Embryonic facial prominence (tissue), 1 donor: ENCODE measurements around the gene CDK11B.

Experiments used
- DNase-seq: peaks from one replicate; pipeline ENCODE4 v3.0.0-alpha.2; 2016; ENCODE audit errors: extremely low spot score

CDK11B gene

DNA sequence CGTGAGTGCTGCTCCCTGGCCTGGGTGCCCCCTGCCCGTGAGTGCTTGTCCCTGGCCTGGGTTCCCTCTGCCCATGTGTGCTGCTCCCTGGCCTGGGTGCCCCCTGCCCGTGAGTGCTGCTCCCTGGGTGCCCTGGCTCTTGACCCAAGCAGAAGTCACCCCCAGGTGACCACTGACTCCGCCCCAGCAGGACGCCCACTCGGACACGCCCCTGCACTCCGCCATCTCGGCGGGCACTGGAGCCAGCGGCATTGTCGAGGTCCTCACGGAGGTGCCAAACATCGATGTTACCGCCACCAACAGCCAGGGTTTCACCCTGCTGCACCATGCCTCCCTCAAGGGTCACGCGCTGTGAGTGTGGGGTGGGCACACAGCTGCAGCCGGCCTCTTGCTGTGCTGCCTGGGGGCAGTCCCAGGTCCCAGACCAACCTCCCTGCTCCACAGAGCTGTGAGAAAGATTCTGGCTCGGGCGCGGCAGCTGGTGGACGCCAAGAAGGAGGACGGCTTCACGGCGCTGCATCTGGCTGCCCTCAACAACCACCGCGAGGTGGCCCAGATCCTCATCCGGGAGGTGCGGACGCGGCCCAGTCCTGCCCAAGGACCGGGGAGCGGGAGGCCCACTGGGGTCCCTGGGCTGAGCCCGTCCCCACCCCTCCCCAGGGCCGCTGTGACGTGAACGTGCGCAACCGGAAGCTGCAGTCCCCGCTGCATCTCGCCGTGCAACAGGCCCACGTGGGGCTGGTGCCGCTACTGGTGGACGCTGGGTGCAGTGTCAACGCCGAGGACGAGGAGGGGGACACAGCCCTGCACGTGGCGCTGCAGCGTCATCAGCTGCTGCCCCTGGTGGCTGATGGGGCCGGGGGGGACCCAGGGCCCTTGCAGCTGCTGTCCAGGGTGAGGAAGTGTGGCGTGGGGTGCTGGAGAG is 30.7 kb downstream of the CDK11B start:
- DNase-seq, result no peak

DNA sequence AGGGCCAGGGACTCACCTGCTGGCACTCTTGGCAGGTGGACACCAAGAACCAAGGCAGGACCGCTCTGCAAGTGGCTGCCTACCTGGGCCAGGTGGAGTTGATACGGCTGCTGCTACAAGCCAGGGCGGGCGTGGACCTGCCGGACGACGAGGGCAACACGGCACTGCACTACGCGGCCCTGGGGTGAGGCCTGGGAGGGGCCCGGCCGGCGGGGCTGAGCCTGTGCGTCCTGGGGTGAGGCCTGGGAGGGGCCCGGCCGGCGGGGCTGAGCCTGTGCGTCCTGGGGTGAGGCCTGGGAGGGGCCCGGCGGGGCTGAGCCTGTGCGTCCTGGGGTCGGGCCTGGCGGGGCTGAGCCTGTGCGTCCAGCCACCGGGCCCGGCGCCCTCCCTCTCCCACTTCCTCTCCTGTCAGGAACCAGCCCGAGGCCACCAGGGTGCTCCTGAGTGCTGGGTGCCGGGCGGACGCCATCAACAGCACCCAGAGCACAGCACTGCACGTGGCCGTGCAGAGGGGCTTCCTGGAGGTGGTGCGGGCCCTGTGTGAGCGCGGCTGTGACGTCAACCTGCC is 31.5 kb downstream of the CDK11B start:
- no peak for DNase-seq

DNA sequence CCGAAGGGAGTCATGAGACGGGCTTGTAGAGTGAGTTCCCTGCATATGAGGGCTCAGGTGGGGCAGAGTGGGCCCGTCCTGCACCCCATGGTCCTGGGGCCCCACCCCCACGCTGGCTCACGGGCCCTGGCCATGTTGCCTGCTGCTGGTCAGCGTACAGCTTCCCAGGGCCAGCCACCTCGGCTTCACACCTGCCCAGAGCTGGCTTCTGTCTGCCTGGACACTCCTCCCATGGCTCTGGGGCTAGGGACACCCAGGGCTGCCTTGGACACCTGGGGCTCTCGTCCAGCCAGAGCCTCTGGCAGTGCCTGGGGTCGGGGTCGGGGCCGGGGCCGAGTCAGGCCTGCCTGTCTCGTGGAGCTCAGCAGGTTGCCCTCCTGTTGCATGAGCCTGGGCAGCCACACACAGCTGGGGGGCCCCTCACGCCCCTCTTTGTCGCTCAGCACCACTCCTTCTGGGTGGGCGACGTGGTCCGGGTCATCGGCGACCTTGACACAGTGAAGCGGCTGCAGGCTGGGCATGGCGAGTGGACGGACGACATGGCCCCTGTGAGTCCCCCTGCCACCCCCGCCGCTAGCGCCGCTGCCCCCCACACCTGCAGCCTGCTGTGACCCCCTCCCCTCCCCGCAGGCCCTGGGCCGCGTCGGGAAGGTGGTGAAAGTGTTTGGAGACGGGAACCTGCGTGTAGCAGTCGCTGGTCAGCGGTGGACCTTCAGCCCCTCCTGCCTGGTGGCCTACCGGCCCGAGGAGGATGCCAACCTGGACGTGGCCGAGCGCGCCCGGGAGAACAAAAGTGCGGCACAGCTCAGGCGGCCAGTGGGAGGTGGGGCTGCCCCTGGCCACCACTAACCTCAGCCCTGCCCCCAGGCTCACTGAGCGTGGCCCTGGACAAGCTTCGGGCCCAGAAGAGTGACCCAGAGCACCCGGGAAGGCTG is 32.3 kb downstream of the CDK11B start:
- DNase-seq, result no peak

- no peak for DNase-seq
These were observed 33.0 kb downstream of the CDK11B start for GRCh38 chr1:1625824-1626206.

GRCh38 chr1:1625404-1625775 is 33.4 kb downstream of the CDK11B start:
- no peak for DNase-seq

DNA sequence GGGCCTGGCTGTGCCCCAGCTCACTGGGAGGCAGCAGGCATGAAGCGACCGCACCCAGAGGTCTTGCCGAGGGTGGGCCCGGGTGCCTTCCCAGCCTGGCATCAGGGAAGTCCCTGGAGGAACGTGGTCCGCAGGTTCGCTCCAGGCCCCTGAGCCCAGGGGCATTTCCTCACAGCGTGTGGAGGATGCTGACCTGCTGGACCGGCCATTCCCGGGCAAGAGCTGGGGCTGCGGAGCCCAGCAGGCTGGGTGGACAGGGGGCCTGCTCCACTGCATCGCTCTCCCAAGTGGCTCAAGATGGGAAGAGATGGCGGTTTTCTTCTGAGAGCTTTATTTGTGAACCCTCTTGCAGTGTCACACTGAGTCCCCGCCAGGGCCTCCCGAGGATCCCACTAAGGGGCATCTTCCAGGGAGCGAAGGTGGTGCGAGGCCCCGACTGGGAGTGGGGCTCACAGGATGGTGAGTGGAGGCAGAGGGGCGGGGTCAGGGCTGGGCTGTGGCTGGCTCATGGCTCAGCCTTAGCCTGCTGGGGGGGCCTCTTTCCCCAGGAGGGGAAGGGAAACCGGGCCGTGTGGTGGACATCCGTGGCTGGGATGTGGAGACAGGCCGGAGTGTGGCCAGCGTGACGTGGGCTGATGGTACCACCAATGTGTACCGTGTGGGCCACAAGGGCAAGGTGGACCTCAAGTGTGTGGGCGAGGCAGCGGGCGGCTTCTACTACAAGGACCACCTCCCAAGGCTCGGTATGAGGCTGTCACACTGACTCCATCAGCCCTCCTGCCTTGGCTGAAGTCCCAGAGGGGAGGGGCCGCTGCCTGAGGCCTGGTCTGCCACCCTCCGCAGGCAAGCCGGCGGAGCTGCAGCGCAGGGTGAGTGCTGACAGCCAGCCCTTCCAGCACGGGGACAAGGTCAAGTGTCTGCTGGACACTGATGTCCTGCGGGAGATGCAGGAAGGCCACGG is 34.1 kb downstream of the CDK11B start:
- no peak for DNase-seq

DNA sequence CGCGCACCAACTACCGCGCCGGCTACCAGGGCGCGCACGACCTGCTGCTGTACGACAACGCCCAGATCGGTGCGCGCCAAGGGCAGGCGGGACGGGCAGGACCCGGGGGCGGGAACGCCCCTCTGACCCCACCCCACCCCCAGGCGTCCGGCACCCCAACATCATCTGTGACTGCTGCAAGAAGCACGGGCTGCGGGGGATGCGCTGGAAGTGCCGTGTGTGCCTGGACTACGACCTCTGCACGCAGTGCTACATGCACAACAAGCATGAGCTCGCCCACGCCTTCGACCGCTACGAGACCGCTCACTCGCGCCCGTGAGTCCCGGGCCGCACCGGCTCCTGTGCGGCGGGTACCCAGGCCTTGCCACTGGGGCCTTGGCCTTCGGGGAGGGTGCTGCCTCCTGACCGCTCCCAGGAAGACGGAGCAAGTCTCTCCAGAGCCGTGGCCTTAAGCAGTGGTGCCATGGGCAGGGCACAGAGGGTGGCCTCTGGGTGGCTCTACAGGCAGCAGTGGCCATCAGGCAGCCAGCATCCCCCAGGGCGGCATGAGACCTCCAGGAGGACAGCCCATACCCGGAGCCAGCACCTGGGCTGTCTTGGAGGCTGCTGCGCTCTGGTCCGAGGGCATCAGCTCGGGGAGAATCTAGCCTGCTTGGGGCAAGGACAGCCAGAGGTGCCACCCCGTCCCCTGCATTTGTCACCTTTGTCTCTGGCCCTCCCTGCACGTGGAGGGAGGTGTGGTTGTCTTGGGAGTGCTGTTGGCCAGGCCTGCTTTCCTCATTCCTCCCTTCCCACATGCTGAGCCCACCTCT is 35.0 kb downstream of the CDK11B start:
- no peak for DNase-seq

DNA sequence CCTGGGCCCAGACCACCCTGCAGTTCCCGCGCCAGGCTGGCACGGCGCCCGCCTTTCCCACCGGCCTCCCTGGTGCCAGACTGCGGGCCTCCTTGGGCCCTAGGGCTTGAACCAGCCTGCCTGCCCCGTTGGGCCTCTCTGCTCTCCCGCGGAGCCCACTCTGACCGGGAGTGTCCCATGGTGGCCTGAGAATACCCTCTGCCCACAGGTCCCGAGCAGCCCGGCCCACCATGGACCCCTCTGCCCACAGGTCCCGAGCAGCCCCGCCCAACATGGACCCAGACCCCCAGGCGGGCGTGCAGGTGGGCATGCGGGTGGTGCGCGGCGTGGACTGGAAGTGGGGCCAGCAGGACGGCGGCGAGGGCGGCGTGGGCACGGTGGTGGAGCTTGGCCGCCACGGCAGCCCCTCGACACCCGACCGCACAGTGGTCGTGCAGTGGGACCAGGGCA is 35.6 kb downstream of the CDK11B start:
- DNase-seq, result no peak

DNA sequence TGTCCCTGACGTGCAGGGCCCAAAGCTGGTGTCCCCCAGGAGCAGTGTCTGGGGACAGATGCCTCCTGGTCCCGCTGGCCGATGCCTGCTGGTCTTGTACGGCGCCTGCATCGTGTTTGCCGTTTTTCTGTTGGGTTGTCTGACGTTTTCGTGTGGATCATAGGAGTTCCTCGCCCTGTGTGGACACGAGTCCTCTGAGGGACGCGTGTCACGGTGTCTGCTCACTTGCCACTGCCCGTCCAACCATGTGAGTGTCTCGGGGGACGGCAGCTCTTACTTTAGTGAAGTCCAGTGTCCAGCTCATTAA is 36.1 kb downstream of the CDK11B start:
- no peak for DNase-seq

DNA sequence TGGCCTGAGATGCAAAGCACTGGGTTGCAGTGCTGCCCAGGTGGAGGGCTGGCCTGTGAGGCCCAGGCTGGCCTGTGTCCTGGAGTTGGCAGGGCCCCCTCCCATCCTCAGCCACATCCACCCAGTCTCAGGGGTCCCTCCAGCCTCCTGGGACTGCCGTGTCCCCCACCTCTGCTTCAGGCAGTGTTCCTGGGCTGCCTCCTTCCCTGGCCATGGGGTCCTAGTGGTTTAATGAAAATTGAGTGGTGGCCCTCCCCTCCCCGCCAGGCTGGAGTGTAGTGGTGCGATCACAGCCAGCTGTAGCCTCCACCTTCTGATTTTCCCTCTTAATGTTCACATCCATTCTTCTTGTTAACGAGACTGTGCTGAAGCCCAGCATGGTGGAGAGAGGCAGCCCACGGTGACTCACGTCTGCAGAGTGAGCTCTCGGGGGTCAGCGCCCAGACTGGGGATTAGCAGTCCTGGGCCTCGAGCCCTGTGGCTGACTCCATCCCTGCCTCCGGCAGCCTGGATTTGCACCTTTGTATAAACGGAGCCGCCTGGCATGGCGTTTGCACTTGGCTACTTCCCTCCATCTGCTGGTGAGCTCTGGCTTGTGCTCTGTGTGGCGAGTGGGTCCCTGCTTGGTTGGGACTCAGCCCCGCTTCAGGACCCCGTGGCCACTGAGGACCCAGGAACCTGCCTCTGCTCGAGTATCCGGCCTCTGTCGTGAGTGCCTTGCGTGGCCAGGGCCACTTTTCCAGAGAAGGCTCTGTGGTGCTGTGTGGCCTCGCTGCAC is 36.6 kb downstream of the CDK11B start:
- no peak for DNase-seq

DNA sequence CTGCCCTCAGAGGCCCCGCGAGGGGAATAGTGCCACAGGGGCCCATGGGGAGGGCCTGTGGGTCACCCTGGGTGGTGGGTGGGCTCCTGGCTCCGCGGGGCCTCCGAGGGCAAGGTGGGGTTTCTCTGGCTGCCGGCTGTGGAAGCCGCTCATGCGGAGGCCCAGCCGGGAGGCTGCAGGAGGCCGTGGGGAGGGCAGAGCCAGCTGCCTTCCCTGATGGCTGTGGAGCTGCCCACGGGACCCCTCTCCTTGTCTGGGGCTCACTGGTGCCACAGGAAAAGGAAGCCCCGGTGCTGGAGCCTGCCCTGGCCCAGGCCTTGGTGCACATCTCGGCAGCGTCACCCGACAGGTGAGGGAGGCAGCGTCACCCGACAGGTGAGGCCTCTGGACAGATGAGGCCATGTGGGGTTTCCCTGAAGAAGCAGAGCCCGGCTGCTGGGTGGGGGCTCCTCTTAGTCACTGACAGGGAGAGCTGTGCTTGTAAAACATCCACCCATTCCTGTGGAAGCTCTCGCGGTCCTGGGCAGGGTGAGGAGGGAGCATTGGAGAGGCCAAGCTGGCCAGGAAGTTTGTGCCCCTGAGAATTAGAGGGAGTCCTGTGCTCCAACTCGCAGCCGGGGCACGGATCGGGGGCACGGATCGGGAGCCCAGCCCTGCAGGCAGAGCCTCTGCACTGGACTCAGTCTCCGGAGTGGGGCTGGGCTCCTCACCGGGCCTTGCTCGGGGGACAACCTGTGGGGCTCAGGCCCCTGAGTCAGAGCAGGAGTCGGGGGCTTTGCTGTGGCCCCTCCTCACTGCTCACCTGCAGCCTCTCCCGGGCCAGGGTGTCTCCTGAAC is 37.4 kb downstream of the CDK11B start:
- no peak for DNase-seq

- no peak for DNase-seq
These were observed 38.2 kb downstream of the CDK11B start for GRCh38 chr1:1620433-1621139.

- no peak for DNase-seq
These were observed 38.9 kb downstream of the CDK11B start for GRCh38 chr1:1619917-1620361.

GRCh38 chr1:1618396-1619068 is 40.3 kb downstream of the CDK11B start:
- DNase-seq, result no peak

- no peak for DNase-seq
These were observed 40.9 kb downstream of the CDK11B start for GRCh38 chr1:1617925-1618324.

GRCh38 chr1:1617516-1617915 is 41.3 kb downstream of the CDK11B start:
- no peak for DNase-seq

GRCh38 chr1:1616838-1617237 is 42.0 kb downstream of the CDK11B start:
- DNase-seq, result no peak
